HepG2 (cell line): ENCODE data around the gene KCNJ14. TPM values are rescaled to one million over a fixed set of nuclear protein-coding genes. Genes with fewer than 3 reads are reported as not detected.

ENCODE experiments used
- ATF7-NPFF ChIP-seq: sonication (generic); formaldehyde crosslinking; IDR thresholded peaks from 2 replicates; pipeline ENCODE4 v1.8.1; 2023; ENCODE audit warnings: mild to moderate bottlenecking, low read depth, missing genetic modification reagents, moderate library complexity
- ETV5 ChIP-seq: IDR thresholded peaks from 2 replicates; pipeline ENCODE4 v1.6.1; 2018; ENCODE audit warnings: missing biosample characterization, missing genetic modification reagents, inconsistent platforms, borderline replicate concordance
- HDAC2 ChIP-seq: sonication (generic); formaldehyde crosslinking; IDR thresholded peaks from 2 replicates; pipeline ENCODE4 v1.4.0; 2020; ENCODE audit warnings: missing genetic modification reagents
- MBNL3 ChIP-seq: fragments of 250-450 bp; sonication (Bioruptor Pico); conservative IDR thresholded peaks from 2 replicates; pipeline ENCODE4 v1.8.0; 2022; ENCODE audit warnings: mild to moderate bottlenecking, inconsistent platforms
- MED13 ChIP-seq: sonication (generic); formaldehyde crosslinking; IDR thresholded peaks from 2 replicates; pipeline ENCODE4 v1.5.0; 2020; ENCODE audit warnings: missing genetic modification reagents
- MEF2D ChIP-seq: sonication (generic); formaldehyde crosslinking; IDR thresholded peaks from 2 replicates; pipeline ENCODE4 v1.5.1; 2020; ENCODE audit warnings: mild to moderate bottlenecking, missing genetic modification reagents
- MZF1 ChIP-seq: sonication (generic); formaldehyde crosslinking; IDR thresholded peaks from 2 replicates; pipeline ENCODE4 v1.8.1; 2023; ENCODE audit warnings: mild to moderate bottlenecking, missing genetic modification reagents, borderline replicate concordance
- NFIC ChIP-seq: IDR thresholded peaks from 2 replicates; pipeline ENCODE4 v1.6.1; 2012; ENCODE audit warnings: mild to moderate bottlenecking, low read length, inconsistent platforms
- RELA ChIP-seq: sonication (generic); formaldehyde crosslinking; IDR thresholded peaks from 2 replicates; pipeline ENCODE4 v1.4.0; 2020; ENCODE audit warnings: missing genetic modification reagents
- SP2 ChIP-seq: sonication (generic); formaldehyde crosslinking; IDR thresholded peaks from 2 replicates; pipeline ENCODE4 v1.5.1; 2020; ENCODE audit warnings: mild to moderate bottlenecking, missing genetic modification reagents
- THAP9 ChIP-seq: sonication (generic); formaldehyde crosslinking; IDR thresholded peaks from 2 replicates; pipeline ENCODE4; 2020; ENCODE audit warnings: missing genetic modification reagents, mild to moderate bottlenecking, borderline replicate concordance
- ZNF143 ChIP-seq: sonication (generic); formaldehyde crosslinking; IDR thresholded peaks from 2 replicates; pipeline ENCODE4 v1.4.0; 2020; ENCODE audit warnings: missing genetic modification reagents
- ZNF331 ChIP-seq: sonication (generic); formaldehyde crosslinking; IDR thresholded peaks from 2 replicates; pipeline ENCODE4 v1.4.0; 2020; ENCODE audit warnings: missing genetic modification reagents
- ZNF556 ChIP-seq: sonication (generic); formaldehyde crosslinking; IDR thresholded peaks from 2 replicates; pipeline ENCODE4 v1.4.0; 2020; ENCODE audit warnings: mild to moderate bottlenecking, missing genetic modification reagents, borderline replicate concordance
- polyA plus RNA-seq, 8 experiments: library from polyadenylated mRNA; depleted of rRNA in 3 of 8; stranded (reverse) in 7 of 8; unstranded in 1 of 8; fragments of >200 nt; fragmentation: Illumina TruSeq in 4 of 8; extraction: Trizol in 4 of 8; gene quantifications; 2 replicates each; pipeline versions ENCODE4 v1.2.1 to v1.2.3, GENCODE V29; 2011 to 2016; ENCODE audit warnings: low read depth in 4 of 8, missing spikeins in 1 of 8, mixed read lengths in 1 of 8; ENCODE audit not compliant: insufficient read depth in 1 of 8
- total RNA-seq, 5 experiments: library from RNA; depleted of rRNA; stranded (reverse); fragments of >200 nt; fragmentation: Illumina TruSeq; extraction: Trizol; gene quantifications; 2 replicates each; pipeline ENCODE4 v1.2.3, GENCODE V29; 2016; ENCODE audit warnings: low read depth in 1 of 5
- TF ChIP-seq, protein P1 (sequence below): sonication (generic); formaldehyde crosslinking; IDR thresholded peaks from 2 replicates; pipeline ENCODE4 v1.5.1; 2020; ENCODE audit warnings: mild to moderate bottlenecking, missing genetic modification reagents
- TF ChIP-seq, protein P2 (sequence below): sonication (generic); formaldehyde crosslinking; IDR thresholded peaks from 2 replicates; pipeline ENCODE4 v1.5.0; 2020; ENCODE audit warnings: mild to moderate bottlenecking, missing genetic modification reagents
- TF ChIP-seq, protein P3 (sequence below): sonication (generic); formaldehyde crosslinking; conservative IDR thresholded peaks from 2 replicates; pipeline ENCODE4 v1.5.0; 2020; ENCODE audit warnings: missing genetic modification reagents

The KCNJ14 gene
- total and polyA plus RNA-seq, 2 of the 13 experiments (the other 11 are each of a cell fraction or from before 2014, with no cell fraction given), result 0.20 to 0.51 TPM

GRCh38 chr19:48513289-48514122 is 58.1 kb downstream of the KCNJ14 start (continued):
- TF ChIP-seq SP2 (CRISPR knock-in tag), result peak; percentile 19; the same call in 1 of the 2 replicates
- no peak for TF ChIP-seq MBNL3 (CRISPR knock-in tag)
- TF ChIP-seq, protein P1, sequence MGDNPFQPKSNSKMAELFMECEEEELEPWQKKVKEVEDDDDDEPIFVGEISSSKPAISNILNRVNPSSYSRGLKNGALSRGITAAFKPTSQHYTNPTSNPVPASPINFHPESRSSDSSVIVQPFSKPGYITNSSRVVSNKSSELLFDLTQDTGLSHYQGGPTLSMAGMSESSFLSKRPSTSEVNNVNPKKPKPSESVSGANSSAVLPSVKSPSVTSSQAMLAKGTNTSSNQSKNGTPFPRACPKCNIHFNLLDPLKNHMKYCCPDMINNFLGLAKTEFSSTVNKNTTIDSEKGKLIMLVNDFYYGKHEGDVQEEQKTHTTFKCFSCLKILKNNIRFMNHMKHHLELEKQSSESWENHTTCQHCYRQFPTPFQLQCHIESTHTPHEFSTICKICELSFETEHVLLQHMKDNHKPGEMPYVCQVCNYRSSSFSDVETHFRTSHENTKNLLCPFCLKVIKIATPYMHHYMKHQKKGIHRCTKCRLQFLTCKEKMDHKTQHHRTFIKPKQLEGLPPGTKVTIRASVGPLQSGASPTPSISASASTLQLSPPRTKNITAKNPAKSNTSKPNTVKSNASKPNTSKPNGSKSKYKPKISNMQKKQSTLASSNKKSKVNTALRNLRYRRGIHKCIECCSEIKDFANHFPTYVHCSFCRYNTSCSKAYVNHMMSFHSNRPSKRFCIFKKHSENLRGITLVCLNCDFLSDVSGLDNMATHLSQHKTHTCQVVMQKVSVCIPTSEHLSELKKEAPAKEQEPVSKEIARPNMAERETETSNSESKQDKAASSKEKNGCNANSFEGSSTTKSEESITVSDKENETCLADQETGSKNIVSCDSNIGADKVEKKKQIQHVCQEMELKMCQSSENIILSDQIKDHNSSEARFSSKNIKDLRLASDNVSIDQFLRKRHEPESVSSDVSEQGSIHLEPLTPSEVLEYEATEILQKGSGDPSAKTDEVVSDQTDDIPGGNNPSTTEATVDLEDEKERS, result no peak
- TF ChIP-seq, protein P2, sequence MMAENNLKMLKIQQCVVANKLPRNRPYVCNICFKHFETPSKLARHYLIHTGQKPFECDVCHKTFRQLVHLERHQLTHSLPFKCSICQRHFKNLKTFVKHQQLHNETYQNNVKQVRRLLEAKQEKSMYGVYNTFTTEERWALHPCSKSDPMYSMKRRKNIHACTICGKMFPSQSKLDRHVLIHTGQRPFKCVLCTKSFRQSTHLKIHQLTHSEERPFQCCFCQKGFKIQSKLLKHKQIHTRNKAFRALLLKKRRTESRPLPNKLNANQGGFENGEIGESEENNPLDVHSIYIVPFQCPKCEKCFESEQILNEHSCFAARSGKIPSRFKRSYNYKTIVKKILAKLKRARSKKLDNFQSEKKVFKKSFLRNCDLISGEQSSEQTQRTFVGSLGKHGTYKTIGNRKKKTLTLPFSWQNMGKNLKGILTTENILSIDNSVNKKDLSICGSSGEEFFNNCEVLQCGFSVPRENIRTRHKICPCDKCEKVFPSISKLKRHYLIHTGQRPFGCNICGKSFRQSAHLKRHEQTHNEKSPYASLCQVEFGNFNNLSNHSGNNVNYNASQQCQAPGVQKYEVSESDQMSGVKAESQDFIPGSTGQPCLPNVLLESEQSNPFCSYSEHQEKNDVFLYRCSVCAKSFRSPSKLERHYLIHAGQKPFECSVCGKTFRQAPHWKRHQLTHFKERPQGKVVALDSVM (CRISPR knock-in tag), result 0 out of 2 replicates have a peak, but pooled peaks have one; percentile 15
- 0 out of 2 replicates have a peak, but pooled peaks have one; percentile 79 for TF ChIP-seq MZF1 (CRISPR knock-in tag)
- no peak for TF ChIP-seq NFIC
- TF ChIP-seq, protein P3, sequence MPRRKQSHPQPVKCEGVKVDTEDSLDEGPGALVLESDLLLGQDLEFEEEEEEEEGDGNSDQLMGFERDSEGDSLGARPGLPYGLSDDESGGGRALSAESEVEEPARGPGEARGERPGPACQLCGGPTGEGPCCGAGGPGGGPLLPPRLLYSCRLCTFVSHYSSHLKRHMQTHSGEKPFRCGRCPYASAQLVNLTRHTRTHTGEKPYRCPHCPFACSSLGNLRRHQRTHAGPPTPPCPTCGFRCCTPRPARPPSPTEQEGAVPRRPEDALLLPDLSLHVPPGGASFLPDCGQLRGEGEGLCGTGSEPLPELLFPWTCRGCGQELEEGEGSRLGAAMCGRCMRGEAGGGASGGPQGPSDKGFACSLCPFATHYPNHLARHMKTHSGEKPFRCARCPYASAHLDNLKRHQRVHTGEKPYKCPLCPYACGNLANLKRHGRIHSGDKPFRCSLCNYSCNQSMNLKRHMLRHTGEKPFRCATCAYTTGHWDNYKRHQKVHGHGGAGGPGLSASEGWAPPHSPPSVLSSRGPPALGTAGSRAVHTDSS (CRISPR knock-in tag), result no peak
- peak; percentile 41; the same call in 1 of the 2 replicates for TF ChIP-seq MEF2D (CRISPR knock-in tag)
- TF ChIP-seq ZNF331 (CRISPR knock-in tag), result 0 out of 2 replicates have a peak, but pooled peaks have one; percentile 15
- TF ChIP-seq ZNF143, result peak; percentile 93
- no peak for TF ChIP-seq ZNF556
- peak; percentile 53; the same call in 1 of the 2 replicates for TF ChIP-seq ETV5 (CRISPR knock-in tag)
- 0 out of 2 replicates have a peak, but pooled peaks have one; percentile 29 for TF ChIP-seq RELA (CRISPR knock-in tag)
- TF ChIP-seq ATF7-NPFF, result peak; percentile 43; the same call in 1 of the 2 replicates
- TF ChIP-seq HDAC2, result peak; percentile 41; the same call in 1 of the 2 replicates
- TF ChIP-seq THAP9 (CRISPR knock-in tag), result no peak
- no peak for TF ChIP-seq MED13
